GM12891 (cell line): ENCODE results near the gene SGTB.
"Not testable (repeated sequence)": the region's sequence is repeated elsewhere in the genome, so short reads cannot be mapped to it uniquely, and the experiment has no call there.

Experiments
- POLR2AphosphoS5 ChIP-seq: IDR thresholded peaks from 2 replicates; pipeline ENCODE4 v1.6.1; 2011; ENCODE audit warnings: low read depth, low read length, control low read depth
- SPI1 ChIP-seq: IDR thresholded peaks from 2 replicates; pipeline ENCODE4 v1.6.1; 2011; ENCODE audit warnings: low read depth, low read length, control low read depth
- TAF1 ChIP-seq: IDR thresholded peaks from 2 replicates; pipeline ENCODE4 v1.6.1; 2011; ENCODE audit warnings: low read depth, low read length, control low read depth

GRCh38 chr5:65621961-65622360 lies 99.9 kb downstream of the SGTB start:
- TF ChIP-seq POLR2AphosphoS5, TAF1, SPI1: not testable (repeated sequence)
